ENCODE measurements around the gene COL5A3. TPM values are rescaled to one million over a fixed set of nuclear protein-coding genes. Genes with fewer than 3 reads are reported as not detected.

Gene COL5A3
- polyA plus RNA-seq, 1 donor (not counting 4 experiments of a cell fraction or from before 2014, with no cell fraction given): 0.43 TPM

- Histone ChIP-seq H2AFZ (ENCODE audit: control insufficient read depth, low read length) (no peak overlapping the region), H3K27ac (ENCODE audit: control insufficient read depth, insufficient read depth, low read length) (no peak overlapping the region), H4K20me1 (ENCODE audit: control insufficient read depth, extremely low read depth, insufficient read depth, low read length) (no peaks in the 10 kb centered on the region), H3K9ac (ENCODE audit: control insufficient read depth, extremely low read depth, insufficient read depth, low read length) (no peak overlapping the region), H3K9me1 (ENCODE audit: control insufficient read depth, extremely low read depth, insufficient read depth, low read length) (no peaks in the 10 kb centered on the region), H3K79me2 (ENCODE audit: control insufficient read depth, insufficient read depth, low read length) (no peaks in the 10 kb centered on the region), H3K9me3 (ENCODE audit: control insufficient read depth, low read depth, low read length) (no peaks in the 10 kb centered on the region), H3K27me3 (ENCODE audit: control insufficient read depth, extremely low read depth, insufficient read depth, low read length) (peaks cover 6% of the 10 kb centered on the region), H3K4me3 (ENCODE audit: control insufficient read depth in 2 of 3, extremely low read depth in 1 of 3, insufficient read depth in 2 of 3, low read depth in 1 of 3, low read length in 3 of 3) (no peak overlapping the region), H3K36me3 (ENCODE audit: control insufficient read depth in 2 of 2, extremely low read depth in 1 of 2, insufficient read depth in 2 of 2, low read length in 2 of 2) (no peaks in the 10 kb centered on the region), H3K4me1 (ENCODE audit: control insufficient read depth, extremely low read depth, insufficient read depth, low read length) (peaks cover 10% of the 10 kb centered on the region), H3K4me2 (ENCODE audit: control insufficient read depth, extremely low read depth, insufficient read depth, low read depth, low read length) (no peak overlapping the region)
- dilution Hi-C loops (cut with MboI; ENCODE audit: extremely low pct_ligation_motif_present, low sequenced_read_pairs): loop anchor here (25.0 kb wide), 1 partner anchor 146 kb away; the partner anchor contains the start of gene SHFL
- DNase-seq (ENCODE audit: low read depth, low spot score) (no peak), FAIRE-seq (no peak)
- TF ChIP-seq, protein P1, sequence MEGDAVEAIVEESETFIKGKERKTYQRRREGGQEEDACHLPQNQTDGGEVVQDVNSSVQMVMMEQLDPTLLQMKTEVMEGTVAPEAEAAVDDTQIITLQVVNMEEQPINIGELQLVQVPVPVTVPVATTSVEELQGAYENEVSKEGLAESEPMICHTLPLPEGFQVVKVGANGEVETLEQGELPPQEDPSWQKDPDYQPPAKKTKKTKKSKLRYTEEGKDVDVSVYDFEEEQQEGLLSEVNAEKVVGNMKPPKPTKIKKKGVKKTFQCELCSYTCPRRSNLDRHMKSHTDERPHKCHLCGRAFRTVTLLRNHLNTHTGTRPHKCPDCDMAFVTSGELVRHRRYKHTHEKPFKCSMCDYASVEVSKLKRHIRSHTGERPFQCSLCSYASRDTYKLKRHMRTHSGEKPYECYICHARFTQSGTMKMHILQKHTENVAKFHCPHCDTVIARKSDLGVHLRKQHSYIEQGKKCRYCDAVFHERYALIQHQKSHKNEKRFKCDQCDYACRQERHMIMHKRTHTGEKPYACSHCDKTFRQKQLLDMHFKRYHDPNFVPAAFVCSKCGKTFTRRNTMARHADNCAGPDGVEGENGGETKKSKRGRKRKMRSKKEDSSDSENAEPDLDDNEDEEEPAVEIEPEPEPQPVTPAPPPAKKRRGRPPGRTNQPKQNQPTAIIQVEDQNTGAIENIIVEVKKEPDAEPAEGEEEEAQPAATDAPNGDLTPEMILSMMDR (optimal IDR thresholded peaks at IDR 0.05 in 1 of 3, IDR thresholded peaks at IDR 0.05 in 1 of 3, conservative IDR thresholded peaks at IDR 0.05 in 1 of 3; ENCODE audit: extremely low read depth in 1 of 3, insufficient read depth in 2 of 3, low read length in 3 of 3): no peak
- no peak for TF ChIP-seq EZH2 (IDR thresholded peaks at IDR 0.05; ENCODE audit: low read length)
Measured at GRCh38 chr19:9941671-9942070, 68.6 kb downstream of the COL5A3 start.

- H3K4me2 ChIP-seq (ENCODE audit: control insufficient read depth, extremely low read depth, insufficient read depth, low read depth, low read length): no peak overlapping the region
- H3K9me1 ChIP-seq (ENCODE audit: control insufficient read depth, extremely low read depth, insufficient read depth, low read length): no peaks in the 10 kb centered on the region
- dilution Hi-C loops (cut with MboI; ENCODE audit: extremely low pct_ligation_motif_present, low sequenced_read_pairs): loop anchor here (25.0 kb wide), 1 partner anchor 146 kb away; the partner anchor contains the start of gene SHFL
- H3K4me3 ChIP-seq (ENCODE audit: control insufficient read depth in 2 of 3, extremely low read depth in 1 of 3, insufficient read depth in 2 of 3, low read depth in 1 of 3, low read length in 3 of 3): no peak overlapping the region
- no peak overlapping the region for H3K9ac ChIP-seq (ENCODE audit: control insufficient read depth, extremely low read depth, insufficient read depth, low read length)
- no peaks in the 10 kb centered on the region for H3K9me3 ChIP-seq (ENCODE audit: control insufficient read depth, low read depth, low read length)
- H3K79me2 ChIP-seq (ENCODE audit: control insufficient read depth, insufficient read depth, low read length): no peaks in the 10 kb centered on the region
- no peak overlapping the region for H3K27ac ChIP-seq (ENCODE audit: control insufficient read depth, insufficient read depth, low read length)
- no peak for DNase-seq (ENCODE audit: low read depth, low spot score)
- TF ChIP-seq, protein P1 (optimal IDR thresholded peaks at IDR 0.05 in 1 of 3, IDR thresholded peaks at IDR 0.05 in 1 of 3, conservative IDR thresholded peaks at IDR 0.05 in 1 of 3; ENCODE audit: extremely low read depth in 1 of 3, insufficient read depth in 2 of 3, low read length in 3 of 3): no peak
- no peak for TF ChIP-seq EZH2 (IDR thresholded peaks at IDR 0.05; ENCODE audit: low read length)
- no peak overlapping the region for H2AFZ ChIP-seq (ENCODE audit: control insufficient read depth, low read length)
- H4K20me1 ChIP-seq (ENCODE audit: control insufficient read depth, extremely low read depth, insufficient read depth, low read length): no peaks in the 10 kb centered on the region
- no peak for FAIRE-seq
- H3K36me3 ChIP-seq (ENCODE audit: control insufficient read depth in 2 of 2, extremely low read depth in 1 of 2, insufficient read depth in 2 of 2, low read length in 2 of 2): no peaks in the 10 kb centered on the region
- peaks cover 10% of the 10 kb centered on the region for H3K4me1 ChIP-seq (ENCODE audit: control insufficient read depth, extremely low read depth, insufficient read depth, low read length)
- peaks cover 8% of the 10 kb centered on the region for H3K27me3 ChIP-seq (ENCODE audit: control insufficient read depth, extremely low read depth, insufficient read depth, low read length)
Measured at GRCh38 chr19:9941231-9941630, 69.1 kb downstream of the COL5A3 start.
